Hepatocyte (in vitro differentiated cells): ENCODE data around the gene FOXG1. TPM values are rescaled to one million over a fixed set of nuclear protein-coding genes. Genes with fewer than 3 reads are reported as not detected.

Source experiments
- DNase-seq: peaks from one replicate; pipeline ENCODE4 v3.0.0-alpha.2; 2016; ENCODE audit warnings: low spot score
- H2AFZ ChIP-seq: fragments of 200-600 bp; sonication (generic); 2 replicates; pipeline ENCODE4 v1.6.0; 2016; ENCODE audit warnings: antibody characterized with exemption, mild to moderate bottlenecking
- H3K27ac ChIP-seq: fragments of 200-600 bp; sonication (generic); 2 replicates; pipeline ENCODE4 v1.5.1; 2016; ENCODE audit warnings: mild to moderate bottlenecking
- H3K27me3 ChIP-seq: fragments of 200-600 bp; sonication (generic); 2 replicates; pipeline ENCODE4 v1.6.1; 2016
- H3K36me3 ChIP-seq: fragments of 200-600 bp; sonication (generic); replicated peaks from 2 replicates; pipeline ENCODE4 v1.5.1; 2016; ENCODE audit warnings: low read depth; ENCODE audit not compliant: insufficient read depth
- H3K4me1 ChIP-seq: fragments of 200-600 bp; sonication (generic); 2 replicates; pipeline ENCODE4 v1.5.1; 2016; ENCODE audit warnings: mild to moderate bottlenecking, moderate library complexity; ENCODE audit not compliant: insufficient read depth
- H3K4me2 ChIP-seq: fragments of 200-600 bp; sonication (generic); 2 replicates; pipeline ENCODE4 v1.6.0; 2016
- H3K4me3 ChIP-seq: fragments of 200-600 bp; sonication (generic); 2 replicates; pipeline ENCODE4 v1.5.1; 2016; ENCODE audit warnings: mild to moderate bottlenecking
- H3K79me2 ChIP-seq: fragments of 200-600 bp; sonication (generic); 2 replicates; pipeline ENCODE4 v1.6.0; 2017; ENCODE audit warnings: mild to moderate bottlenecking
- H3K9me2 ChIP-seq: fragments of 200-600 bp; sonication (generic); replicated peaks from 2 replicates; pipeline ENCODE4 v1.6.0; 2017; ENCODE audit warnings: mild to moderate bottlenecking; ENCODE audit not compliant: insufficient read depth
- H3K9me3 ChIP-seq: fragments of 200-600 bp; sonication (generic); 2 replicates; pipeline ENCODE4 v1.5.1; 2016; ENCODE audit warnings: low read depth, mild to moderate bottlenecking
- H4K20me1 ChIP-seq: fragments of 200-600 bp; sonication (generic); 2 replicates; pipeline ENCODE4 v1.6.0; 2016; ENCODE audit warnings: mild to moderate bottlenecking; ENCODE audit not compliant: insufficient read depth, poor library complexity, severe bottlenecking
- CTCF ChIP-seq: fragments of 200-600 bp; sonication (generic); IDR thresholded peaks from 2 replicates; pipeline ENCODE4 v1.5.1; 2016; ENCODE audit warnings: antibody characterized with exemption, mild to moderate bottlenecking; ENCODE audit not compliant: poor library complexity
- EZH2 ChIP-seq: fragments of 200-600 bp; sonication (generic); IDR thresholded peaks from 2 replicates; pipeline ENCODE4 v1.6.1; 2016; ENCODE audit warnings: antibody characterized with exemption, mild to moderate bottlenecking, borderline replicate concordance
- EZH2phosphoT487 ChIP-seq: fragments of 200-600 bp; sonication (generic); IDR thresholded peaks from one replicate; pipeline ENCODE4 v1.6.1; 2018; ENCODE audit warnings: antibody characterized with exemption, mild to moderate bottlenecking, low read depth, moderate library complexity; ENCODE audit not compliant: unreplicated experiment, severe bottlenecking
- WGBS: methylation state at CpG from one replicate; pipeline ENCODE4 v1.1.6; 2016; ENCODE audit warnings: low lambda C conversion rate; ENCODE audit errors: missing lambda C conversion rate; 5-methylcytosine and 5-hydroxymethylcytosine counted together
- polyA plus RNA-seq: library from polyadenylated mRNA; unstranded; fragments of >200 nt; fragmentation: Nextera tagmentation; extraction: Ambion mirVana; gene quantifications from 2 replicates; pipeline ENCODE4 v1.2.1, GENCODE V29; 2016
- total RNA-seq: library from RNA; depleted of rRNA; stranded (reverse); fragments of >200 nt; gene quantifications from 2 replicates; pipeline ENCODE4 v1.2.3, GENCODE V29; 2014

The FOXG1 gene
- total and polyA plus RNA-seq, 2 experiments from 2014 or later: not detected

DNA sequence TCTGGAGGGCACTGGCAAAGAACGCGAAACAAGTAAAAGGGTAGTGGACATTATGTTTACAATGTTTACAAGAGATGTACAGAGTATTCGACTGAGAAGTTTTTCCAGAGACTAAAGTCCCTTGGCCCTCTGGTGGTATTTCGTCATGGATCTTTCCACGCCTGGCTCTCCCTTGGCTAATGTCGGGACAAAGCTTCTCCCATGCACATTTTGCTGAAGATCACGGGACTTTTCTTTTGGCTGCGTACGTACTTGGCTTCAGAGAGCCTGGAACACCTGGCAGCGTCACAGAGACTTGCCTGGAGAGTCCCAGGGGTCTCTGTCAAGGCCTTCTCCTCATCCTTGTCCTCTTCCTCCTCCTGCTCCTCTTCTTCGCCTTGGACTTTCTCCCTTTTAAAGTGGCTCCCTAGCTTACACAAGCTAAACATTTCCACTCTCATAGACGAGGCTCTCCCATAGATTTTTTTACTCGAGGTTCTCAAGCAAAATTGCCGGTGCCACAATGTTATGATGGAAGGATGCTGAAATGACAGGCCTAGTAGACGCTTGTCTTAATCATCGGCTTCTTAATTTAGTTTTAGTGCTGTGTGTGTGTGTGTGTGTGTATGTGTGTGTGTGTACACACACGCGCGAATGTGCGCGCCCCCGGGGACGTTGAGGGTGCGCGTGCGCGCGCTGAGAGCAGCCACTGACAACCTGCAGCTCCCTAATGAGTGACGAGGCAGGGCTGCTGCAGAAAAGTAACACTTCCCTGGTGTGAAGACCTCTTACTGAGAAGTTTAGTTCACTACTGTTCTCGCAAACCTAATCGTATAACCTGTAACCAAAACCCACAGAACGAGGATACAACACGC is 4.9 kb upstream of the FOXG1 start:
- H3K27me3 ChIP-seq: peaks cover 98% of the 10 kb centered on the region

DNA sequence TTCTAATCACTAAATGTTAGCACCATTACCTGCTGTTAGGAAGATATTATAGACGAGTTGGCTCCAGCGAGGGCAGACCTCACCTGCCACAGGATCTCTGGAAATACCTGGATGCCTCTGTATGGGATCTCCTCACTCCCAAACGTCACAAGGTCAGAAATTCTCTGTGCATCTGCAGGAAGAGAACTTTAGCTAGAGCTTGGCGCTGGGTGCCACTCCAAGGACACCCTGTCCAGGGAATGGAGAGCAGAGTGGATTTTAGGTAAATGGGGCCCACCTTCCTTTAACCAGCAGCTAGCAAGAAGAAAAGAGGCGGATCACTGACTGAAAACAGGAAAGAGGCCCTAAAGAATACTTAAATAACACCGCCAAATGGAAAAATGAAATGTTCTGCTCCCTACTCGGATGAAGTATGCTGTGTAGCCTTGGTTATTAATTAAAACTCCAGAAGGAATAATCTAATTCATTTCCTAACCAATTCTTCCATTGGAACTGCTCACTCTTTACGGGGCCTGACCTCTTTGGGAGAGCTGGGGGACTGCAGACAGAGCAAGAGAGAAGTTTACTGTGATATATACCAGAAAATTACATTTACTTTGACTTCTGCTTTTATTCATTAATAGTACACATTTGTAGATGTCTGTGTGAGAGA is 4.2 kb upstream of the FOXG1 start:
- TF ChIP-seq EZH2 (peak; percentile 46), CTCF (no peak)
- Histone ChIP-seq H3K27me3 (peaks cover 92% of the 10 kb centered on the region), H3K9me2 (no peaks in the 10 kb centered on the region), H3K4me1 (peaks cover 29% of the 10 kb centered on the region), H4K20me1 (no peaks in the 10 kb centered on the region), H3K4me3 (no peak overlapping the region), H3K79me2 (no peaks in the 10 kb centered on the region), H3K36me3 (no peaks in the 10 kb centered on the region), H3K9me3 (no peaks in the 10 kb centered on the region), H3K27ac (no peak overlapping the region), H3K4me2 (no peak overlapping the region), H2AFZ (no peak overlapping the region)
- WGBS: 14% methylated on average over 8 of the region's 8 CpGs
- DNase-seq: no peak

More for the DNA sequence above, 4.9 kb upstream of the FOXG1 start:
- H3K9me3 ChIP-seq: no peaks in the 10 kb centered on the region
- no peak overlapping the region for H3K4me3 ChIP-seq
- H3K36me3 ChIP-seq: no peaks in the 10 kb centered on the region
- H2AFZ ChIP-seq: no peak overlapping the region
- no peak overlapping the region for H3K4me2 ChIP-seq
- no peaks in the 10 kb centered on the region for H3K9me2 ChIP-seq
- no peaks in the 10 kb centered on the region for H3K79me2 ChIP-seq
- no peak overlapping the region for H3K27ac ChIP-seq
- peaks cover 27% of the 10 kb centered on the region for H3K4me1 ChIP-seq
- DNase-seq: no peak
- no peaks in the 10 kb centered on the region for H4K20me1 ChIP-seq
- 13% methylated on average over 33 of the region's 33 CpGs for WGBS
- no peak for TF ChIP-seq CTCF
- TF ChIP-seq EZH2: peak; percentile 62

GRCh38 chr14:28762955-28763326 is 3.6 kb upstream of the FOXG1 start:
- WGBS: 11% methylated on average over 3 of the region's 3 CpGs
- TF ChIP-seq EZH2 (no peak), CTCF (no peak), EZH2phosphoT487 (no peak)
- no peaks in the 10 kb centered on the region for H4K20me1 ChIP-seq
- H3K9me3 ChIP-seq: no peaks in the 10 kb centered on the region
- peaks cover 29% of the 10 kb centered on the region for H3K4me1 ChIP-seq
- H3K36me3 ChIP-seq: no peaks in the 10 kb centered on the region
- no peak overlapping the region for H3K4me3 ChIP-seq
- peaks cover 91% of the 10 kb centered on the region for H3K27me3 ChIP-seq
- no peak overlapping the region for H3K4me2 ChIP-seq
- DNase-seq: no peak
- no peaks in the 10 kb centered on the region for H3K9me2 ChIP-seq
- no peak overlapping the region for H2AFZ ChIP-seq
- H3K27ac ChIP-seq: no peak overlapping the region
- no peaks in the 10 kb centered on the region for H3K79me2 ChIP-seq
